Natural killer cell (primary cell): ENCODE data around the gene CLDN4. TPM values are rescaled to one million over a fixed set of nuclear protein-coding genes. Genes with fewer than 3 reads are reported as not detected.
"Not testable (repeated sequence)": the region's sequence is repeated elsewhere in the genome, so short reads cannot be mapped to it uniquely, and the experiment has no call there.

ENCODE experiments used
- ATAC-seq, 3 donors: fragments of 150-1000 bp in 2 of 3; fragments of 200-7000 bp in 1 of 3; cut with Tn5 transposase; 1 replicate in 1 of 3; 2 replicates in 2 of 3; pipeline ENCODE4 v1.10.0; 2021; ENCODE audit warnings: mild to moderate bottlenecking in 2 of 3, moderate library complexity in 2 of 3
- DNase-seq, 2 donors: peaks; one replicate each; pipeline versions ENCODE4 v3.0.0 to v3.0.0-alpha.2; 2013 to 2021; ENCODE audit warnings: mixed read lengths in 1 of 2
- H3K27ac ChIP-seq: one replicate; pipeline ENCODE4 v1.5.1; 2013; ENCODE audit warnings: mild to moderate bottlenecking, low read length
- H3K27me3 ChIP-seq: one replicate; pipeline ENCODE4 v1.6.1; 2013; ENCODE audit warnings: low read length; ENCODE audit not compliant: control insufficient read depth, insufficient read depth
- H3K36me3 ChIP-seq: one replicate; pipeline ENCODE4 v1.6.1; 2013; ENCODE audit warnings: low read length; ENCODE audit not compliant: control insufficient read depth, insufficient read depth
- H3K4me1 ChIP-seq: one replicate; pipeline ENCODE4 v1.6.1; 2013; ENCODE audit warnings: low read length; ENCODE audit not compliant: control insufficient read depth, insufficient read depth
- H3K4me3 ChIP-seq: one replicate; pipeline ENCODE4 v1.5.1; 2013; ENCODE audit warnings: low read length
- H3K9me3 ChIP-seq: one replicate; pipeline ENCODE4 v1.6.1; 2013; ENCODE audit warnings: low read length; ENCODE audit not compliant: control insufficient read depth, insufficient read depth
- H3K27ac Mint-ChIP-seq, 2 donors: one replicate each; pipeline ENCODE4 v1.8.0; 2022; ENCODE audit warnings: mild to moderate bottlenecking in 2 of 2, mixed read lengths in 2 of 2, moderate library complexity in 1 of 2
- H3K27me3 Mint-ChIP-seq, 2 donors: one replicate each; pipeline ENCODE4 v1.8.0; 2022; ENCODE audit warnings: low read depth in 2 of 2, mixed read lengths in 2 of 2
- H3K36me3 Mint-ChIP-seq: one replicate; pipeline ENCODE4 v1.8.0; 2022; ENCODE audit warnings: mixed read lengths
- H3K4me1 Mint-ChIP-seq, 2 donors: one replicate each; pipeline ENCODE4 v1.8.0; 2022; ENCODE audit warnings: mixed read lengths in 2 of 2
- H3K4me3 Mint-ChIP-seq: one replicate; pipeline ENCODE4 v1.8.0; 2022; ENCODE audit warnings: mild to moderate bottlenecking, moderate library complexity, mixed read lengths
- H3K9me3 Mint-ChIP-seq, 2 donors: one replicate each; pipeline ENCODE4 v1.8.0; 2022; ENCODE audit warnings: mixed read lengths in 2 of 2
- CTCF ChIP-seq: fragments of 200-600 bp; IDR thresholded peaks from one replicate; pipeline ENCODE4 v1.8.0; 2022; ENCODE audit warnings: antibody characterized with exemption
- WGBS: methylation state at CpG from one replicate; pipeline ENCODE4 v1.1.7; 2013; ENCODE audit warnings: missing lambda C conversion rate; ENCODE audit not compliant: insufficient coverage; 5-methylcytosine and 5-hydroxymethylcytosine counted together
- intact Hi-C: fragments of 100-400 bp; cut with micrococcal nuclease; formaldehyde crosslinking; loops from one replicate; pipeline ENCODE4 v1.14.2; 2022
- total RNA-seq, 4 donors: library from RNA; stranded (reverse); fragments of 120-200 nt in 1 of 4; gene quantifications; one replicate each; pipeline versions ENCODE4 v1.2.3 to v1.2.4, GENCODE V29; 2013 to 2022

CLDN4 gene
- total RNA-seq, 3 donors from 2014 or later (not counting 1 experiment from before 2014, with no cell fraction given) = 0.09 to 0.30 (median 0.20) TPM

GRCh38 chr7:73844131-73844547 is 13.3 kb downstream of the CLDN4 start:
- Mint-ChIP-seq H3K27me3 (no peaks in the 10 kb centered on the region), H3K9me3 (no peaks in the 10 kb centered on the region), H3K4me1 (peaks cover 0 to 13% of the 10 kb centered on the region in 2 donors), H3K36me3 (no peaks in the 10 kb centered on the region), H3K4me3 (peak overlapping the region; percentile 55), H3K27ac (no peak overlapping the region)
- DNase-seq = no peak
- Histone ChIP-seq H3K4me1 (peaks cover 22% of the 10 kb centered on the region), H3K9me3 (no peaks in the 10 kb centered on the region), H3K36me3 (no peaks in the 10 kb centered on the region), H3K27me3 (no peaks in the 10 kb centered on the region), H3K4me3 (no peak overlapping the region), H3K27ac (no peak overlapping the region)
- ATAC-seq = no peak
- TF ChIP-seq CTCF = no peak
- WGBS = 18% methylated on average over 9 of the region's 9 CpGs
- intact Hi-C loops = no loop called here

- H3K4me1 ChIP-seq = peaks cover 22% of the 10 kb centered on the region
- no peak overlapping the region for H3K4me3 ChIP-seq
- no peaks in the 10 kb centered on the region for H3K9me3 ChIP-seq
- no peak for TF ChIP-seq CTCF
- H3K36me3 Mint-ChIP-seq = no peaks in the 10 kb centered on the region
- no peak overlapping the region for H3K27ac ChIP-seq
- no peaks in the 10 kb centered on the region for H3K9me3 Mint-ChIP-seq
- H3K4me1 Mint-ChIP-seq = peaks cover 0 to 13% of the 10 kb centered on the region in 2 donors
- no peak for ATAC-seq
- no peak for DNase-seq
- 91% methylated on average over 12 of the region's 13 CpGs for WGBS
- peaks cover 0 to under 1% of the 10 kb centered on the region in 2 donors for H3K27me3 Mint-ChIP-seq
- no peak overlapping the region for H3K27ac Mint-ChIP-seq
- H3K4me3 Mint-ChIP-seq = no peak overlapping the region
- intact Hi-C loops = no loop called here
- H3K27me3 ChIP-seq = no peaks in the 10 kb centered on the region
- no peaks in the 10 kb centered on the region for H3K36me3 ChIP-seq
Measured at GRCh38 chr7:73844848-73845460, 14.2 kb downstream of the CLDN4 start.

GRCh38 chr7:73845701-73846195 is 15.0 kb downstream of the CLDN4 start:
- H3K4me3 Mint-ChIP-seq, H3K36me3 ChIP-seq, H3K27me3 ChIP-seq, DNase-seq, H3K27ac Mint-ChIP-seq, H3K36me3 Mint-ChIP-seq, H3K27ac ChIP-seq, intact Hi-C loops, H3K9me3 Mint-ChIP-seq, H3K27me3 Mint-ChIP-seq, H3K9me3 ChIP-seq, ATAC-seq, H3K4me3 ChIP-seq: not testable (repeated sequence)
- WGBS = 55% methylated on average over 12 of the region's 12 CpGs
- H3K4me1 ChIP-seq = peaks cover 22% of the 10 kb centered on the region
- H3K4me1 Mint-ChIP-seq = peaks cover 0 to 13% of the 10 kb centered on the region in 2 donors

GRCh38 chr7:73847941-73848723 is 17.3 kb downstream of the CLDN4 start:
- H3K4me1 Mint-ChIP-seq = peaks cover 0 to 6% of the 10 kb centered on the region in 2 donors
- Histone ChIP-seq H3K27ac (no peak overlapping the region), H3K36me3 (no peaks in the 10 kb centered on the region), H3K27me3 (no peaks in the 10 kb centered on the region), H3K4me1 (peaks cover 10% of the 10 kb centered on the region), H3K4me3 (no peak overlapping the region), H3K9me3 (no peaks in the 10 kb centered on the region)
- H3K9me3 Mint-ChIP-seq = no peaks in the 10 kb centered on the region
- no peak overlapping the region for H3K4me3 Mint-ChIP-seq
- H3K27me3 Mint-ChIP-seq = peaks cover 4 to 12% of the 10 kb centered on the region in 2 donors
- intact Hi-C loops = no loop called here
- WGBS = 88% methylated on average over 10 of the region's 10 CpGs
- H3K36me3 Mint-ChIP-seq = no peaks in the 10 kb centered on the region
- no peak for DNase-seq
- no peak overlapping the region for H3K27ac Mint-ChIP-seq
- no peak for TF ChIP-seq CTCF
- no peak for ATAC-seq
